HUES6 (cell line): ENCODE measurements around the gene PRM3.
"Not testable (repeated sequence)": the region's sequence is repeated elsewhere in the genome, so short reads cannot be mapped to it uniquely, and the experiment has no call there.

ENCODE experiments used
- H3K27ac ChIP-seq: 2 replicates; pipeline ENCODE4 v1.7.0; 2013; ENCODE audit warnings: low read depth, mild to moderate bottlenecking, low read length, inconsistent platforms
- H3K27me3 ChIP-seq: 2 replicates; pipeline ENCODE4 v1.6.1; 2013; ENCODE audit warnings: low read length; ENCODE audit not compliant: control insufficient read depth, insufficient read depth
- H3K36me3 ChIP-seq: 2 replicates; pipeline ENCODE4 v1.6.1; 2013; ENCODE audit warnings: low read length; ENCODE audit not compliant: control insufficient read depth, insufficient read depth
- H3K4me1 ChIP-seq: 2 replicates; pipeline ENCODE4 v1.6.1; 2013; ENCODE audit warnings: low read length; ENCODE audit not compliant: control insufficient read depth, insufficient read depth
- H3K4me3 ChIP-seq: 2 replicates; pipeline ENCODE4 v1.5.1; 2013; ENCODE audit warnings: low read depth, low read length
- H3K9ac ChIP-seq: one replicate; pipeline ENCODE4 v1.6.1; 2013; ENCODE audit warnings: mild to moderate bottlenecking, low read length
- H3K9me3 ChIP-seq: 2 replicates; pipeline ENCODE4 v1.6.1; 2013; ENCODE audit warnings: low read depth, low read length; ENCODE audit not compliant: control insufficient read depth, insufficient read depth

Gene PRM3

GRCh38 chr16:11292076-11292748 is 18.8 kb upstream of the PRM3 start:
- H3K27ac ChIP-seq: no peak overlapping the region
- no peaks in the 10 kb centered on the region for H3K36me3 ChIP-seq
- peaks cover 25% of the 10 kb centered on the region for H3K4me1 ChIP-seq
- no peak overlapping the region for H3K9ac ChIP-seq
- H3K4me3 ChIP-seq: no peak overlapping the region
- no peaks in the 10 kb centered on the region for H3K9me3 ChIP-seq
- H3K27me3 ChIP-seq: no peaks in the 10 kb centered on the region

DNA sequence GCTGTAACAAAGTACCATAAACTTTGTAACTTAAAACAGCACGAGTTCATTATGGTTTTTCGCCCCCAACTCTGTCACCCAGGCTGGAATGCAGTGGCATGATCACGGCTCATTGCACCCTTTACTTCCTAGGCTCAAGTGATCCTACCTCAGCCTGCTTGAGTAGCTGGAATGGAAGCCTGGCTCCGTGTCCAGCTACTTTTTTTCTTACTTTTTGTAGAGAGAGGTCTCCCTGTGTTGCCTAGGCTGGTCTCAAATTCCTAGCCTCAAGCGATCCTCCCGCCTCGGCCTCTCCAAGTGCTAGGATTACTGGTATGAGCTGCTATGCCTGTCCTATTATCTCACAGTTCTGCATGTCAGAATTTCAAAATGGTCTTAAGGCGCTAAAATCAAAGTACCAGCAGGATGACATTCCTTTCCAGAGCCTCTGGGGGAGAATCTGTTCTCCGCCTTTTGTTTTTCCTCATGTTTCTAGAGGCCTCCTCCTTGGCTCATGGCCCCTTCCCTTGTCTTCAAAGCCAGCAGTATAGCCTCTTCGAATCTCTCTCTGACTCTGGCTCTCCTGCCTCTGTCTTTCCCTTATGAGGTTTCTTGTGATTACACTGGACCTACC is 17.8 kb upstream of the PRM3 start:
- peaks cover 16% of the 10 kb centered on the region; the same call in 1 of the 2 replicates for H3K4me1 ChIP-seq
- no peaks in the 10 kb centered on the region for H3K9me3 ChIP-seq
- no peak overlapping the region for H3K9ac ChIP-seq
- no peak overlapping the region for H3K4me3 ChIP-seq
- H3K27me3 ChIP-seq: no peaks in the 10 kb centered on the region
- no peak overlapping the region for H3K27ac ChIP-seq
- no peaks in the 10 kb centered on the region for H3K36me3 ChIP-seq

DNA sequence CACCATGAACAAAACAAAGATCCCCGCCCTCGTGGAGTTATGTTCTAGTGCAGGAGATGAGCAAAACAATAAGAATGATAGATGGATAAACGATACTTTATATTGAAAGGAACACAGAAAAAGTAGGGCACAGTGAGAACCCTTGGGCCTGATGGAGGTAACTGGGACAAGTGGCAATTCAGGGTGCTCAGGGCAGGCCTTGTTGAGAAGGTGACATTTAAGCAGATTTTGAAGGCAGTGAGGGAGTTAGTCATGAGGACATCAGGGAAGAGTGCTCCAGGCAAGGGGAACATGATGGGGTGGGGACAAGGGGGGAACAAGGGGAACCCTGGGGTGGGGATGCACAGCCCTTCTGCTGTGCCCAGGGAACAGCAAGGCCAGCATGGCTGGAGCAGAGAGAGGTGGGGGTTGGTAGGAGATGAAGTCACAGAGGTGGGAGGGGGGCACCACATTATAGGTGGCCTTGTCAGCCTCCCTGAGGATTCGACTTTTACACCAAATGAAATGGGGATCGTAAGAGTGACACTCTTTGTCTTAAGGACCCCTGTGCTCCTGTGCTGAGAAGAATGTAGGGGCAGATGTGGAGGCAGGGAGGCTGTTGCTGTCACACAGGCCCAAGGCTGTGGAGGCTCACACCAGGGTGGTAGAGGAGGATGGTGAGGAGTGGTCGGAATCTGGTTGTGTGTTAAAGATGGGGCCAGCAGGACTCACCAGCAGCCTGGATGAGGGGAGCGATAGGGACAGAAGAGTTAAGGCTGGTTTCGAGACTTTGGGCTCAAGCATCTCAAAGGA is 16.9 kb upstream of the PRM3 start:
- no peaks in the 10 kb centered on the region for H3K9me3 ChIP-seq
- no peaks in the 10 kb centered on the region for H3K27me3 ChIP-seq
- H3K4me3 ChIP-seq: no peak overlapping the region
- H3K9ac ChIP-seq: no peak overlapping the region
- peaks cover 16% of the 10 kb centered on the region; the same call in 1 of the 2 replicates for H3K4me1 ChIP-seq
- H3K36me3 ChIP-seq: no peaks in the 10 kb centered on the region
- no peak overlapping the region for H3K27ac ChIP-seq

- peaks cover 16% of the 10 kb centered on the region; the same call in 1 of the 2 replicates for H3K4me1 ChIP-seq
- H3K27me3 ChIP-seq, H3K4me3 ChIP-seq: not testable (repeated sequence)
These were observed 16.3 kb upstream of the PRM3 start for GRCh38 chr16:11289696-11290095.

GRCh38 chr16:11289202-11289601 is 15.8 kb upstream of the PRM3 start:
- H3K27me3 ChIP-seq: no peaks in the 10 kb centered on the region
- H3K9me3 ChIP-seq: no peaks in the 10 kb centered on the region
- no peak overlapping the region for H3K9ac ChIP-seq
- no peak overlapping the region for H3K4me3 ChIP-seq
- H3K36me3 ChIP-seq: no peaks in the 10 kb centered on the region
- peaks cover 16% of the 10 kb centered on the region; the same call in 1 of the 2 replicates for H3K4me1 ChIP-seq
- H3K27ac ChIP-seq: no peak overlapping the region

More at GRCh38 chr16:11289696-11290095, 16.3 kb upstream of the PRM3 start:
- H3K9ac ChIP-seq, H3K36me3 ChIP-seq, H3K27ac ChIP-seq, H3K9me3 ChIP-seq: not testable (repeated sequence)

- Histone ChIP-seq H3K4me1 (peaks cover 9% of the 10 kb centered on the region; the same call in 1 of the 2 replicates), H3K36me3 (no peaks in the 10 kb centered on the region), H3K27me3 (no peaks in the 10 kb centered on the region), H3K9ac (no peak overlapping the region), H3K27ac (no peak overlapping the region), H3K9me3 (no peaks in the 10 kb centered on the region), H3K4me3 (no peak overlapping the region)
These were observed 12.4 kb upstream of the PRM3 start for GRCh38 chr16:11285842-11286241.

GRCh38 chr16:11283820-11284248 is 10.4 kb upstream of the PRM3 start:
- Histone ChIP-seq H3K4me1 (peaks cover 5% of the 10 kb centered on the region; the same call in 1 of the 2 replicates), H3K9me3 (no peaks in the 10 kb centered on the region), H3K27ac (no peak overlapping the region), H3K9ac (no peak overlapping the region), H3K27me3 (no peaks in the 10 kb centered on the region), H3K4me3 (no peak overlapping the region), H3K36me3 (no peaks in the 10 kb centered on the region)

DNA sequence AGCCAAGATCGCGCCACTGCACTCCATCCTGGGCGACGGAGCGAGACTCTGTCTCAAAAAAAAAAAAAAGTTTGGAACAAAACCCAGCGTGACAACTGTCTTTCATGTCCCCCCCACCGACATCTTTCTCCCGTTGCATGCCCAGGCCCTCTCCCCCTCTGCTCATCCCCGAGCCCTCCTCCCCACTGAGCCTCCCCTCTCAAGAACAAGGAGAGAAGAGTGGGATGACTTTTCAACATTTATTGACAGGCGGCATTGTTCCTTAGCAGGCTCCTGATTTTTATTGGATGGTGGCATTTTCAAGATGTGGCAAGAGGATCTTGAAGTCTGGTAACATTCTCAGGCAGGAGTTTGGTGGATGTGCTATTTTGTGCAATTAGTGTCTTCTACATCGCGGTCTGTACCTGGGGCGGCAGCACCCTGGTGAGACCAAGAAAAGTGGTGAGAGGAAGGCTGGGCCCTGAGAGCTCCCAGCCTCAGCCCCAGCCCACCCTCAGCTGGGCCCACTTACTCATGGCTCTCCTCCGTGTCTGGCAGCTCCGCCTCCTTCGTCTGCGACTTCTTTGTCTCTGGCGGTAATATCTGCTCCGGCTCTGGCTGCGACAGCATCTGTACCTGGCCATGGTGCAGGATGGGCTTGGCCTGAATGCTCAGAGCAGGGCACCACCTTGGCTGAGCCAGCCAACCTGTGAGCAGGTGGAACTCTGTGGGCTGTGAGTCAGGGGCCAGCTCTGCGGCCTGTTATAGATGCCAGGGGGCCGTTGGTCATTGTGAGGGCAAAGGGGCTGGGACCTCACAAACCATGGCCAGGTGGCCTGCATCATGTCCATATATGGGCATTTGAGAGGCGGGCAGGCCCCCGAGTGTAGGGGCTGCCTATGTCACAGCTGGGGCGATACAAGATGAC is 7.4 kb upstream of the PRM3 start, which contains the start of gene PRM1:
Gene PRM1, minus strand, starts transcription at position 715 of the 907 bp plus-strand sequence. Its CDS starts 92 bp downstream, at position 623.
- peak within 1 kb of the TSS; percentile 61 for H3K9ac ChIP-seq
- H3K27me3 ChIP-seq: no peaks in the 10 kb centered on the region
- H3K36me3 ChIP-seq: no peaks in the 10 kb centered on the region
- H3K4me1 ChIP-seq: peaks cover 5% of the 10 kb centered on the region; the same call in 1 of the 2 replicates
- no peaks in the 10 kb centered on the region for H3K9me3 ChIP-seq
- H3K4me3 ChIP-seq: no peak within 1 kb of the TSS
- no peak within 1 kb of the TSS for H3K27ac ChIP-seq

DNA sequence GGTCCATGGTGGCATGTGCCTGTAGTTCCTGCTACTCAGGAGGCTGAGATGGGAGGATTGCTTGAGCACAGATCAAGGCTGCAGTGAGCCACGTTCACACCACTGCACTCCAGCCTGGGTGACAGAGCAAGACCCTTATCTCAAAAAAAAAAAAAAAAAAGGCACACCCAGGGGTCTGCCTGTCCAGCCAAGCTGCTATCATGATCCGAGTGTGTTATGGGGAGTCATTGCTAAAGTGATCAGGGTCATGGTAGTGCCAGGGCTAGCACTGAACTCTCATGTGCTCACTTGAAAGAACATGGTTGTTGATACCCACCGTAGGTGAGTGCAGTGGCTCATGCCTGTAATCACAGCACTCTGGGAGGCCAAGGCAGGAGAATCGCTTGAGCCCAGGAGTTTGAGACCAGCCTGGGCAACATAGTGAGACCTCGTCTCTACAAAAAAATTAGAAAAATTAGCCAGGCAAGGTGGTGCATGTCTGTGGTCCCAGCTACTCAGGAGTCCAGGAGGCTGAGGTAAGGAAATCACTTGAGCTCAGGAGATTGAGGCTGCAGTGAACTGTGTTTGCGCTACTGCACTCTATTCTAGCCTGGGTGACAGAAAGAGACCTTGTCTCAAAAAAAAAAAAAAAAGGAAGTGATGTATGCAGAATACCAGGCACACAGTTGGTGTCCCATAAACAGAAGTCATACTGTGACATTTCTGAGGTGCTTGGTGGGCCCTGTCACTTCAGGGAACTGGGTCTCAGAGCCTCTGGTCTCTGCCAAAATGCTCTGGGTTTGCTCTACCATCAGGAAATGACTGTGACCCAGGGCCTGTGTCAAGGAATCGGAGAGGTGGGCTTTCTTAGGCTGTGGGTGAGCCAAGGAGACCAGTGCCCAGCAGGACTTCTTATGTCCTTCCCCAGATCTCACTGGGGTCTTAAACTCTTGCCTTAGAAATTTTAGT is 5.5 kb upstream of the PRM3 start:
- Histone ChIP-seq H3K36me3 (no peaks in the 10 kb centered on the region), H3K4me1 (peaks cover 5% of the 10 kb centered on the region; the same call in 1 of the 2 replicates), H3K27ac (no peak overlapping the region), H3K27me3 (no peaks in the 10 kb centered on the region), H3K9ac (no peak overlapping the region), H3K9me3 (no peaks in the 10 kb centered on the region), H3K4me3 (no peak overlapping the region)
